H1 (cell line): ENCODE results near the gene AGRN. TPM values are rescaled to one million over a fixed set of nuclear protein-coding genes. Genes with fewer than 3 reads are reported as not detected.

Experiments
- CTCF ChIA-PET: fragments of 300-600 bp; sonication (Branson Sonifier 250); formaldehyde crosslinking; loops from one replicate; lab custom pipeline; 2021; ENCODE audit not compliant: partially characterized antibody; lab: Charles Lee
- POLR2A ChIA-PET: fragments of 300-600 bp; sonication (Branson Sonifier 250); formaldehyde crosslinking; loops from one replicate; lab custom pipeline; 2021; ENCODE audit warnings: inconsistent platforms; ENCODE audit not compliant: partially characterized antibody; lab: Charles Lee
- DNase-seq, 2 experiments: peaks; one replicate each; pipeline versions ENCODE4 v3.0.0 to v3.0.0-alpha.2; 2010 to 2022; ENCODE audit warnings: low spot score in 2 of 2, low read depth in 1 of 2, mixed read lengths in 1 of 2
- FAIRE-seq: peaks from 2 replicates; lab custom pipeline; 2011; peaks lifted over from hg19 to GRCh38; lab: Jason Lieb, UNC
- H2AFZ ChIP-seq: 2 replicates; pipeline ENCODE4 v1.8.1; 2012; ENCODE audit warnings: low read length, inconsistent platforms
- H2AK5ac ChIP-seq: 2 replicates; pipeline ENCODE4 v1.6.1; 2013; ENCODE audit warnings: low read depth, low read length
- H2BK120ac ChIP-seq: replicated peaks from 2 replicates; pipeline ENCODE3; 2013; ENCODE audit warnings: low read depth, low read length, inconsistent platforms
- H2BK12ac ChIP-seq: 2 replicates; pipeline ENCODE4 v1.6.1; 2013; ENCODE audit warnings: low read depth, low read length
- H2BK15ac ChIP-seq: 2 replicates; pipeline ENCODE4 v1.6.1; 2013; ENCODE audit warnings: low read length
- H2BK20ac ChIP-seq: 2 replicates; pipeline ENCODE4 v1.6.1; 2013; ENCODE audit warnings: low read length
- H2BK5ac ChIP-seq: 2 replicates; pipeline ENCODE4 v1.6.1; 2013; ENCODE audit warnings: low read depth, low read length
- H3K14ac ChIP-seq: 2 replicates; pipeline ENCODE4 v1.6.1; 2013; ENCODE audit warnings: inconsistent platforms; ENCODE audit not compliant: insufficient read length
- H3K18ac ChIP-seq: 2 replicates; pipeline ENCODE4 v1.6.1; 2013; ENCODE audit warnings: low read length; ENCODE audit errors: extremely low read depth
- H3K23ac ChIP-seq: 2 replicates; pipeline ENCODE4 v1.6.1; 2013; ENCODE audit warnings: inconsistent platforms; ENCODE audit not compliant: insufficient read length
- H3K23me2 ChIP-seq: 2 replicates; pipeline ENCODE4 v1.6.1; 2013; ENCODE audit warnings: low read depth, low read length
- H3K27ac ChIP-seq: 2 replicates; pipeline ENCODE4 v1.6.1; 2011; ENCODE audit warnings: low read depth, low read length, inconsistent platforms
- H3K27me3 ChIP-seq, 4 experiments: replicated peaks in 1 of 4; 1 replicate in 1 of 4; 2 replicates in 3 of 4; pipeline versions ENCODE4 v1.6.1 to v1.8.1; 2011 to 2013; ENCODE audit warnings: low read length in 3 of 4, mild to moderate bottlenecking in 3 of 4, inconsistent platforms in 2 of 4, mixed read lengths in 2 of 4, moderate library complexity in 1 of 4; ENCODE audit not compliant: control insufficient read depth in 3 of 4, insufficient read depth in 3 of 4; ENCODE audit errors: extremely low read depth in 1 of 4
- H3K36me3 ChIP-seq, 4 experiments: 2 replicates each; pipeline versions ENCODE4 v1.6.1 to v1.8.1; 2011 to 2013; ENCODE audit warnings: mild to moderate bottlenecking in 4 of 4, low read length in 3 of 4, moderate library complexity in 2 of 4, control low read depth in 1 of 4, inconsistent platforms in 1 of 4; ENCODE audit not compliant: insufficient read depth in 4 of 4, control insufficient read depth in 2 of 4
- H3K4ac ChIP-seq: replicated peaks from 2 replicates; pipeline ENCODE3; 2013; ENCODE audit warnings: low read length, low read depth, mixed read lengths, inconsistent platforms; ENCODE audit not compliant: insufficient read length
- H3K4me1 ChIP-seq, 4 experiments: replicated peaks in 1 of 4; 1 replicate in 1 of 4; 2 replicates in 3 of 4; pipeline versions ENCODE4 v1.6.1 to v1.8.1; 2011 to 2013; ENCODE audit warnings: low read length in 3 of 4, inconsistent platforms in 2 of 4, mixed read lengths in 1 of 4; ENCODE audit not compliant: insufficient read depth in 4 of 4, control insufficient read depth in 3 of 4
- H3K4me2 ChIP-seq, 2 experiments: 2 replicates each; pipeline versions ENCODE4 v1.6.1 to v1.8.1; 2011 to 2013; ENCODE audit warnings: low read depth in 2 of 2, low read length in 2 of 2, control low read depth in 1 of 2, inconsistent platforms in 1 of 2, mild to moderate bottlenecking in 1 of 2; ENCODE audit not compliant: insufficient read depth in 1 of 2
- H3K4me3 ChIP-seq, 4 experiments: fragments of 200-600, 300-600 bp in 1 of 4; sonication (generic), shearing (Covaris generic), sonication (Bioruptor Twin) in 1 of 4; 2 replicates each; pipeline versions ENCODE4 v1.5.1 to v1.8.1; 2011 to 2016; ENCODE audit warnings: low read length in 4 of 4, low read depth in 3 of 4, control low read depth in 2 of 4, inconsistent platforms in 2 of 4, mild to moderate bottlenecking in 2 of 4, mixed read lengths in 1 of 4, moderate library complexity in 1 of 4; ENCODE audit not compliant: insufficient read depth in 2 of 4; ENCODE audit errors: extremely low read depth in 1 of 4
- H3K56ac ChIP-seq: replicated peaks from 2 replicates; pipeline ENCODE3; 2013; ENCODE audit warnings: low read depth, mild to moderate bottlenecking, mixed read lengths, low read length, inconsistent platforms; ENCODE audit not compliant: insufficient read length
- H3K79me1 ChIP-seq: 2 replicates; pipeline ENCODE4 v1.6.1; 2013; ENCODE audit warnings: low read depth, low read length, control low read depth
- H3K79me2 ChIP-seq, 2 experiments: 2 replicates each; pipeline versions ENCODE4 v1.6.1 to v1.8.1; 2012 to 2013; ENCODE audit warnings: low read length in 2 of 2, mild to moderate bottlenecking in 2 of 2, inconsistent platforms in 1 of 2; ENCODE audit not compliant: insufficient read depth in 2 of 2, control insufficient read depth in 1 of 2
- H3K9ac ChIP-seq, 4 experiments: replicated peaks in 1 of 4; 1 replicate in 1 of 4; 2 replicates in 3 of 4; pipeline versions ENCODE4 v1.6.1 to v1.8.1; 2011 to 2013; ENCODE audit warnings: low read depth in 3 of 4, low read length in 3 of 4, control low read depth in 2 of 4, mild to moderate bottlenecking in 2 of 4, moderate library complexity in 2 of 4, inconsistent platforms in 1 of 4; ENCODE audit errors: extremely low read depth in 1 of 4
- H3K9me3 ChIP-seq, 2 experiments: 2 replicates each; pipeline versions ENCODE4 v1.6.1 to v1.8.1; 2012 to 2013; ENCODE audit warnings: mild to moderate bottlenecking in 2 of 2, moderate library complexity in 2 of 2, control low read depth in 1 of 2, inconsistent platforms in 1 of 2, low read depth in 1 of 2, low read length in 1 of 2, mixed read lengths in 1 of 2; ENCODE audit not compliant: insufficient read depth in 2 of 2
- H4K20me1 ChIP-seq, 2 experiments: replicated peaks in 1 of 2; 2 replicates each; pipeline versions ENCODE3 to v1.8.1; 2011 to 2013; ENCODE audit warnings: inconsistent platforms in 2 of 2, low read length in 2 of 2, mild to moderate bottlenecking in 1 of 2; ENCODE audit not compliant: insufficient read depth in 2 of 2, control insufficient read depth in 1 of 2
- H4K5ac ChIP-seq: 2 replicates; pipeline ENCODE4 v1.6.1; 2013; ENCODE audit warnings: low read length, low read depth, mixed read lengths, inconsistent platforms; ENCODE audit not compliant: insufficient read length
- H4K8ac ChIP-seq: 2 replicates; pipeline ENCODE4 v1.8.0; 2013; ENCODE audit warnings: mild to moderate bottlenecking, moderate library complexity, low read length, inconsistent platforms; ENCODE audit not compliant: insufficient read depth; ENCODE audit errors: extremely low read depth
- H4K91ac ChIP-seq: replicated peaks from 2 replicates; pipeline ENCODE3; 2013; ENCODE audit warnings: low read length, mixed read lengths, inconsistent platforms; ENCODE audit not compliant: insufficient read length
- GABPA ChIP-seq: IDR thresholded peaks from 2 replicates; pipeline ENCODE4 v1.6.1; 2011; ENCODE audit warnings: mild to moderate bottlenecking, low read length, moderate library complexity, borderline replicate concordance; ENCODE audit not compliant: insufficient read depth
- NANOG ChIP-seq: IDR thresholded peaks from 2 replicates; pipeline ENCODE4 v1.6.1; 2011; ENCODE audit warnings: low read length, low read depth, mild to moderate bottlenecking, inconsistent platforms; ENCODE audit not compliant: insufficient read depth, poor library complexity, severe bottlenecking
- SP4 ChIP-seq: IDR thresholded peaks from 2 replicates; pipeline ENCODE4 v1.6.1; 2012; ENCODE audit warnings: low read length, inconsistent platforms
- WGBS, 2 experiments: shearing (Covaris generic) in 1 of 2; methylation state at CpG; one replicate each; pipeline versions ENCODE4 v1.1.6 to v1.1.7; 2013 to 2015; ENCODE audit warnings: low lambda C conversion rate in 2 of 2, mixed read lengths in 2 of 2, inconsistent platforms in 1 of 2, low coverage in 1 of 2, missing lambda C conversion rate in 1 of 2; ENCODE audit not compliant: insufficient replicate concordance in 2 of 2, insufficient coverage in 1 of 2, insufficient read length in 1 of 2; ENCODE audit errors: extremely low coverage in 1 of 2, missing lambda C conversion rate in 1 of 2; 5-methylcytosine and 5-hydroxymethylcytosine counted together
- polyA plus RNA-seq, 7 experiments: library from polyadenylated mRNA; depleted of rRNA in 3 of 7; stranded (reverse) in 5 of 7; unstranded in 2 of 7; fragments of >200 nt in 5 of 7; fragments of 200-250 nt in 2 of 7; gene quantifications; 1 replicate in 5 of 7; 2 replicates in 1 of 7; 4 replicates in 1 of 7; pipeline versions ENCODE4 v1.2.1 to v1.2.3, GENCODE V29; 2011 to 2013; ENCODE audit warnings: missing spikeins in 2 of 7, mixed read lengths in 2 of 7
- total RNA-seq: library from RNA; stranded (reverse); fragmentation: NEBNext Ultra II Directional; extraction: Animal tissue kit (Norgen Biotek cat#: 25700); gene quantifications from 2 replicates; pipeline ENCODE4 v1.2.1, GENCODE V29; 2021
- TF ChIP-seq, protein P1 (sequence below): IDR thresholded peaks from 2 replicates; pipeline ENCODE4 v1.6.1; 2012; ENCODE audit warnings: inconsistent platforms

AGRN gene
- total and polyA plus RNA-seq, 2 of the 8 experiments (the other 6 are each of a cell fraction or from before 2014, with no cell fraction given): 52.3 to 155 TPM

- Histone ChIP-seq H2BK5ac (no peak overlapping the region), H3K79me2 (no peaks in the 10 kb centered on the region), H2AK5ac (no peak overlapping the region), H2AFZ (no peak overlapping the region), H4K91ac (no peak overlapping the region), H3K27ac (no peak overlapping the region), H2BK15ac (no peak overlapping the region), H3K23ac (no peak overlapping the region), H3K4me2 (peak overlapping the region; percentile 49 to 88; a peak in 3 of 4 replicates), H3K14ac (no peak overlapping the region), H4K20me1 (peaks cover 40 to 59% of the 10 kb centered on the region in 2 experiments), H3K4ac (no peak overlapping the region)
- POLR2A ChIA-PET: interaction anchor here (0.7 to 10.9 kb wide), 15 partner anchors 9 to 146 kb away, joined by 3 to 245 read pairs (median 4); partner anchors contain the start of genes AGRN, HES4 and ISG15
- no peak for FAIRE-seq
- WGBS, 2 experiments: 40% methylated on average over 20 of the region's 30 CpGs; no CpG with 5 or more reads in 1 of the 2 experiments
- TF ChIP-seq, protein P1, sequence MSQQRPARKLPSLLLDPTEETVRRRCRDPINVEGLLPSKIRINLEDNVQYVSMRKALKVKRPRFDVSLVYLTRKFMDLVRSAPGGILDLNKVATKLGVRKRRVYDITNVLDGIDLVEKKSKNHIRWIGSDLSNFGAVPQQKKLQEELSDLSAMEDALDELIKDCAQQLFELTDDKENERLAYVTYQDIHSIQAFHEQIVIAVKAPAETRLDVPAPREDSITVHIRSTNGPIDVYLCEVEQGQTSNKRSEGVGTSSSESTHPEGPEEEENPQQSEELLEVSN: 0 out of 2 replicates have a peak, but pooled peaks have one; percentile 16
- TF ChIP-seq GABPA (peak; percentile 44; the same call in 1 of the 2 replicates), SP4 (no peak), NANOG (no peak)
- TF ChIP-seq, all 59 proteins: peak for 2
- peaks cover 0 to 30% (median 23%) of the 10 kb centered on the region in 4 experiments; a peak in 5 of 7 replicates for H3K27me3 ChIP-seq
- no peak overlapping the region for H2BK20ac ChIP-seq
- peaks cover 8% of the 10 kb centered on the region for H3K23me2 ChIP-seq
- H3K9me3 ChIP-seq: no peaks in the 10 kb centered on the region
- CTCF ChIA-PET: interaction anchor here (0.5 to 4.5 kb wide), 5 partner anchors 11 to 51 kb away, joined by 3 to 60 read pairs (median 5); partner anchors contain the start of genes ISG15 and PERM1
- no peak overlapping the region for H2BK12ac ChIP-seq
- H3K9ac ChIP-seq: peak overlapping the region in 1 of 4 experiments; percentile 67; a peak in 2 of 7 replicates
- no peak overlapping the region for H3K18ac ChIP-seq
- no peak overlapping the region for H4K5ac ChIP-seq
- H3K4me3 ChIP-seq: peak overlapping the region; percentile 36 to 67 (median 38)
- peaks cover 7% of the 10 kb centered on the region for H3K79me1 ChIP-seq
- peaks cover 0 to 7% (median 0%) of the 10 kb centered on the region in 4 experiments; a peak in 2 of 8 replicates for H3K36me3 ChIP-seq
- no peak overlapping the region for H4K8ac ChIP-seq
- peaks cover 0 to 23% (median 11%) of the 10 kb centered on the region in 4 experiments; a peak in 6 of 7 replicates for H3K4me1 ChIP-seq
- DNase-seq: no peak
- no peak overlapping the region for H3K56ac ChIP-seq
- no peak overlapping the region for H2BK120ac ChIP-seq
Measured at GRCh38 chr1:1034439-1034781, 14.5 kb downstream of the AGRN start.
